Activated T-cell treated with anti-CD3 and anti-CD28 coated beads for 24 hours (primary cell): Measurements from ENCODE around the gene EFEMP2.
"Not testable (repeated sequence)": the region's sequence is repeated elsewhere in the genome, so short reads cannot be mapped to it uniquely, and the experiment has no call there.

Experiments used
- DNase-seq: peaks from one replicate; pipeline ENCODE4 v3.0.0-alpha.2; 2020; ENCODE audit warnings: low read depth

The EFEMP2 gene

DNA sequence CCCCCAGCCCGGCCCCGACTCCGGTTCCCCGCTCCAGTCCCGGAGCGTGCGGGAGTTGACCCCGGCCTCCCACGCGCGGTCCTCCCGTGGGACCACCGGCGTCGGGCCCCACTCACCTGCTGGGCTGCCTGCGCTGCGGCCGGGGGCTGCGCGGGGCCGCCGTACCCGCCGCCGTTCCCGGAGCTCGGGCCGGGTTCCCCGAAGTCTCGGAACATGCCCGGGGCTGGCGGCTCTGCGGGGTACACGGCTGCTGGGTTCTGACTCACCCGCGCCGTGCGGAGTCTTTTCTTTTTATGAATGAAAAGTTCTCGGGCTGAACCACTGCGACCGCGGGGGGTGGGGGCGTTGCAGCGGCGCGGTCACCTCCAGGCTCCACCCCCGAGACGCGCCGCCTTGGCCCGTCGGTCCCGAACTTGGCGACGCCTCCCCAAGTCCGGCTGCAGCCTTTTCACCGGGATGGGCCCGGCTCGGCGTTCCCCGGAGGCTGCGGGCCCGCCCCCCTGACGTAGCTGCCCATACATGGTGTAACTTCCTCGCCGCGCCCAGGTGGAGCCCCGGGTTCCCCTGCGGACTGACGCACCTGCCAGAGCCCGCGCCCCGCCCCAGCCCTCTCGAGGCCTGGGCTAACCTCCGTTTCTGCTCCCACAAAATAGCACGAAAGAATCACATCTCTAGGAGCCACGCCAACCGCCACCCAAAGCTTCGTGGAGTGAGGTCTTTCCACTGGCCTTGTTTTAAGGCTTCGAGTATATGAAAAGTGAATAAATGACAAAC, 27.7 kb upstream of the EFEMP2 start, which contains the start of gene FOSL1:
Gene FOSL1, minus strand, starts transcription at position 264 of the 774 bp plus-strand sequence. Its CDS starts 49 bp downstream, at position 215.
- peak; percentile 92 for DNase-seq

DNA sequence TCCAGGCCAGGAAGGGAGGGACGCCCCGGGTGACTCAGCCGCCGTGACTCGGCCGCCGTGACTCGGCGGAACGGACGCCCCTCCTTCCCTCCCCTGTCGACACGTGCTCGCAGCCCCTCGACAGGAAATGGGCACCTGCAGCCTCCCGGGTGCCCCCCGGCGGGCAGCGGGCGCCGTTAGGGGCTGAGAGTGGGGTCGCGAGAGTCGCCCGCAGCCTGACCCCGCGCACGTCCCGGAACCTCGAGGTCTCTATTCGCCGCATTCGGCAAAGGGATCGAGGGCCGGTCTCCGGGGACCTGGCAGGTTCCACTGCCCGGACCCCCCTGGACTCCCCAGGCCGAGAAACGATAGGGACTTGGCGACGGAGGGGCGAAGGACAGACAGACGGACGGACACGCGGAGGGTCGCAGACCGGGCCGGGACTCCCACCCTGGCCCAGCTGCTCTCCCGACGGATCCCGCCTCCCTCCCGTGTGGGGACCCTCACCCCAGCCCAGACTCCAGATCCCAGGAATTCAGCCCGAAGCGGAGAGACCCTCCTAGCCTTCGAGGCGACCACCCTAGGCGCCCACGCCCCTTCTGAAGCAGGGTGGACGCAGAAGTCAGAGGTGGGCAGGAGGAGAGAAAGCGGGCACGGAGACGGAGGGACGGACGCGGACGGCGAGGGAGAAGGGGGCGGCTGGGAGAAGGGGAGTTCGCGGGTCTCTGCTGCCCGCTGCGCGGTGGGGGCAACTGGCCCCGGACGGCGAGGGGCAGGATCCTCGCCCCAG, 26.9 kb upstream of the EFEMP2 start:
- DNase-seq = peak; percentile 71

DNA sequence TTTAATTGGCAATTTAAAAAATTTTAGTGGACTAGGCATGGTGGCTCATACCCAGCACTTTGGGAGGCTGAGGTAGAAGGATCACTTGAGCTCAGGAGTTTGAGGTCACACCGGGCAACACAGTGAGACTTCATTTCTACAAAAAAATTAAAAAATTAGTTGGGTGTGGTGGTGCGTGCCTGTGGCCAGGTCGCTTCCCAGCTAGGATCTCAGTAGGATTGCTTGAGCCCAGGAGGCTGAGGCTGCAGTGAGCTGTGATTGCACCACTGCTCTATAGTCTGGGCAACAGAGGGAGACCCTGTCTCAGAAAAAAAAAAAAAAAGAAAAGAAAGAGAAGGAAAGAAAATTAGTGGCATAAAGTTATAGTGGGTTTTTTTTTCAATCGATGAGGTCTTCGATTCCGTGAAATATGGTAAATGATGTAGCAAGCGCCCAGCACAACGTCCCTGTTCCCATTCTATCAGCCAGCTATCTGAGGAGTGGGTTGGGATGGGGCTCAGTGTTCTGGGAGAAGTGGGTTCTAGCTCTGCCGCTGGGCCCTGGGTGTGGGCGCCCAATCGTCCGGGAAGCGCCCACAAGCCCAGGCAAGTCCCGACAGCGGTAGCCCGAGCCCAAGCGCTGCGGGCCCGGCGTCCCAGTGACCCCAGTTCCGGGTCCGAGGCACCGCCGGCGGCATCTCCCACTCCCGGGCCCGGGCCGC, 26.2 kb upstream of the EFEMP2 start:
- no peak for DNase-seq

DNA sequence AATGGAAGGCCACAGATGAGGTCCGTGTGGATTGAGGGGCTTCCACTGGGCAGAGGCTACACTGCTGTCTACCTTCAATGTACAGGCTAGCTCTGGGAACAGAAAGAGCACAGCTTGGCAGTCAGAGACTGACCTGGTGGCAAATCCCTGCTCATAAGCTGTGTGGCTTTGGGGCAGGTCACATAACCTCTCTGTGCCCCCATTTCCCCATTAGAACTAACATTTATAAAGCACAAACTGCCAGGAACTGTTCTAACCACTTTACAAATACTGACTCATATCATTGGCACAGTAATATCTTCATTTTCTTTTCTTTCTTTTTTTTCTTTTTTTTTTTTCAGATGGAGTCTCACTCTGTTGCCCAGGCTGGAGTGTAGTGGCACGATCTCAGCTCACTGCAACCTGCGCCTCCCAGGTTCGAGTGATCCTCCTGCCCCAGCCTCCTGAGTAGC, 24.4 kb upstream of the EFEMP2 start:
- no peak for DNase-seq

DNA sequence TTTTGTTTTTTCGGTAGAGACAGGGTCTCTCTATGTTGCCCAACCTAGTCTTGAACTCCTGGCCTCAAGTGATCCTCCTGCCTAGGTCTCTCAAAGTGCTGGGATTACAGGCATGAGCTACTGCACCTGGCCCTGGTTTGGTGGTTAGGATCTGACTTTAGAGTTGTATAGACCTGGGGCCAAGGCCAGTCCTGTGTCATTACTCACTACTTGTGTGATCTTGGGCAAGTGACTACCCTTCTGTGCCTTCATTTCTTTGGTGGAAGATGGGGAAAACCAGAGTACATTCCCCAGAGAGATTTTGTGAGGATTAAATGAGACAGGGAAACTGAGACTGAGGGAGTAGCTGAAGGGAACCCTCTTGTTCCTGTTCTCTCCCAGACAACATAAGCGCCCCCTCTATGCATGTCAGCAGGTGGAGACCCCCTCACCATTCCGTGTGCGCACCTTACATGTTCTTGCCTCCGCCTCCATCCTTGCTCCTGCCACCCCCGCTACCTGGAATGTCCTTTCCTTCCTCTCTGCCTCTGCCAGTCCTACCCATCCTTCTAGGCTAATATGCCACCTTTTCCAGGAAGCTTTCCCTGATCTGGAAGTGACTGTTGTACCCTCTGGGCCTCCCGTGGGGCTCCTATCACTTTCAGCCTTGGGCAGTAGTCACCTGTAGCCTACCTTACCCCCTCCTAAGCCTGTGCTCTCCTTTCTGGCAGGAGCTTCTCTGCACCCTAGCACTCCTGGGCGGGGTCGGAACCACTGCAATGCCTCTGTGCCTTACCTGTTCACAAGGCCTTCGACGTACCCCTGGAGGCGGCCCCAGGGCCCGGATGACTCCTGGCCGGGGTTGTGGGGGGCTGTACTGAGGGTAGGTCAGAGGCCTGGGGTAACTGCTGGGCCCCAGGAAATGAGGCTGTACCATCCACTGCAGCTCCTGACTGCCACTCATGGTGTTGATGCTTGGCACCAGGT, 23.7 kb upstream of the EFEMP2 start:
- DNase-seq = no peak

DNA sequence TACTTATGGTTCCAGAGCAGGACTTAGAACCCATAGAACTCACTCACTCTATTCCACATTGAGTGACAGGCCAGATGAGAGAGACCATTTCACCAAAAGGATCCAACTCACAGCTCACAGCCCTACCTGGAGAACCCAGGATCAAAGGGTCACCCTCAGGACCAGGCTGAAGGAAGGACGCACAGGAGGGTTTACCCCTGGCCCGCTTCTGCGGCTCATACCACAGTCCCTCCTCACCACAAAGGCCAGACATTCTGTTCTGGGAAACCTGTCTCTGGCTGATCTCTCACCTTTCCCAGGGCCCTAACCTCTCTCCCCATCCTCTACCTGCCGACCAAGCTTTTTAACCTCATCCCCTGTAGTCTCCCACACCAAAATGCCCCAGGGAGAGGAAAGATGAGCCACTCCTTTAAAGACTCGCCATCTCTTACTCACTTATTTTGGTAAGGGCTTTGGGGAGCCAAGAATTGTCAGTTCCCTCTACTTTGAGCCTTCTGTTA, 22.9 kb upstream of the EFEMP2 start:
- DNase-seq = no peak

DNA sequence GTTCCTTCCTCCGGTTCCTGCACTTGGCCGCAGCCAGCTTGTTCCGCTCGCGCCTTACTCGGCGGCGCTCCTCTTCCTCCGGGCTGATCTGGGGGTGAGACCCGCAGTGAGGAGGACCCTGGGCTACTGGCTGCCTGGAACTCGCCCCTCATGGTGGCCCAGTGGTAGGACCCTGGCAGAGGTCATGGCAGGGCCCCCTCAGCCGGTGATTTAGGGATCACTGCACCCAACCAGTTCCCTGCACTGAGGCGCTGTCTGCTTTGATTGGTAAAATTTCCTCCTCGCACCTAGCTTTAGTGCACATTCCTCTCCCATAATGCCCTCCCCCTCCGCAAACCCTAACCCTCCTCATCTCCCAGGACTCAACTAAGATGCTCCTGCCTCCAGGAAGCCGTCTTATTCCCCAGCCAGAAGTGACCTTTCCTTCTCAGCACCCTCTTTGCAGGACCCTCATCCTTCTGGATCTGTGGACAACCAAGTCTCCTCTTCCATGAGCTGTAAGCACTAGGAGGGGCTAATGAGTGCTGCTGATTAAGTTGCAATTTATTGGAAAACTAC, 21.5 kb upstream of the EFEMP2 start:
- no peak for DNase-seq

DNA sequence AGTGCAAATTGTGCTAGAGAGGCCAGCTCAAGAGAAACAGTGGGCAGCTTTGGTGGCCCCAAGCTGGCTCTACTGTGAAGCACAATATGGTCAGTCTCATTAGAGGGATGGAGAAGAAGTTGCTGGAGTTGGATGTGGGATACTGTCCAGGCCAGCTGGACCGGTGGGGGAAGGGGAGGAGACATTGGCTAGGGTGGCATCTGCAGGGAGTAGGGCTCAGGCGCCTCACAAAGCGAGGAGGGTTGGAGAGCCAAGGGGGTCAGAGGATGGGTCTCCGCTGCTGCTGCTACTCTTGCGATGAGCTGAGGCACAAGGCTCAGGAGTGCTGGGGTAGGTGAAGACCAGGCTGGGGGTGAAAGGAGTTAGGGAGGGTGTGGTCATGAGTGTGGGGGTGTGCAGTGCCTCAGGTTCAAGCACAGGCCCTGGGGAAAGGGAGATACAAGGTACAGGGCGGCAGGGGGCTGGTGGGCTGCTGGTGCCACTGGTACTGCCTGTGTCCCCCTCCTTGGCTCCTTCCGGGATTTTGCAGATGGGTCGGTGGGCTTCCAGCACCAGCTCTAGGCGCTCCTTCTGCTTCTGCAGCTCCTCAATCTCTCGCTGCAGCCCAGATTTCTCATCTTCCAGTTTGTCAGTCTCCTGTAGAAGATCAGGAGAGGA, 20.2 kb upstream of the EFEMP2 start:
- DNase-seq = no peak

DNA sequence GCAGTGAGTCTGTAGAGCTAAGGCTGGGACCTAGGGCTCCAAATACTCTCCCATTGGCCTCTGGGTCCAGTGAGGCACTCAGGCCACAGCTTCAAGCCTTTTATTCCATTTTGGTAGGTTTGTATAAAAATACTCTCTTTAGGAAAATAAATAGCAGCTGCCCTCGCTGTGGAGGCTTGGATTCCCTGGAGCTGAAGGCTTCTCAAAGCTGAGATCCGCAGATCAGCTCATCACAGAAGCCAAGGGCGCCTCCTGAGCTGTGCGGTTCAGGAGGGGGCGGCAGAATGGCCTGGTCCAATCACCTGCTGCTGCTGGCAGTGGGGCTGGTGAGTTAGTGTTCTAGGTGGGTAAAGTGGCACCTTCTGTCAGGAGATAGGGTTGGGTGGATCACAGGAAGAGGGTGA, 19.5 kb upstream of the EFEMP2 start:
- DNase-seq = not testable (repeated sequence)

DNA sequence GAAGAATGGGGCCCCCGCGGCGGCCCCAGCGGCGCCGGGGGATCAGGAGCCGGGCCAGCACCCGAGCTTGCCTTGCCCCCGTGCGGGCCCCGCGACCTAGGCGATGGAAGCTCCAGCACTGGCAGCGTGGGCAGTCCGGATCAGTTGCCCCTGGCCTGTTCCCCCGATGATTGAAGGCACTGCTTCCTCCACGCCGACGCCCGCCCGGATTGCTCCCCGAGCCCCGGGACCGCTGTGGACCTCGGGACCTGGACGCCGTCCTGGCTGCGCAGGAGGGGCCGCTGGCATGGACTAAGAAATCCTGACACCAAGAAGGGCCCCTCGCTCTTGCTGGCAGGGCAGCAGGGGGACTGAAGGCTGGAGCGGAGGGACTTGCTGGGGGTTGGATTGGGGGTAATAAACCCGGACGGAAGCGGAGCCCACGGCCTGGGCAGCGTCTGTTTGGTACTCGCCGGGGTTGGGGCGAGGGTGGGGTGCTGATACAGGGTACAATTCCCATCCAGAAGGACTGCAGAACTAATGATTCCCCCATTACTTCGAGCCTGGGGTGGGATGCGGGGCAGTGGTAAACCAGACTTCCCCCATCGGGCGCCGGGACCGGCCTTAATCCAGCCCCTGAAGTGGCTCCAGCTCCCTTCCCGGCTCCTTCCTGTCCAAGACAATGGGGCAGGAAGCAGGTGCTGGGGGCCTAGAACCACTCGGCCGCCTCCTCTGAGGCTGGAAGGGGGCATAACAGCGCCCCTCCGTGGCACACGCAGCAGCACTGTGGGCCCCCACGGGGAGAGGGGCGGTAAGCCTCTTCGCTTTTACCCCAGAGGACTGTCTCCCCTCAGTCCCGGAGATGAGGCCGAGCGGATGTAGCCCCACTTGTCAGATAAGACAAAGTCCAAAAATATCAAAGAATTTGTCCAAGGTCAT, 18.9 kb upstream of the EFEMP2 start:
- no peak for DNase-seq

DNA sequence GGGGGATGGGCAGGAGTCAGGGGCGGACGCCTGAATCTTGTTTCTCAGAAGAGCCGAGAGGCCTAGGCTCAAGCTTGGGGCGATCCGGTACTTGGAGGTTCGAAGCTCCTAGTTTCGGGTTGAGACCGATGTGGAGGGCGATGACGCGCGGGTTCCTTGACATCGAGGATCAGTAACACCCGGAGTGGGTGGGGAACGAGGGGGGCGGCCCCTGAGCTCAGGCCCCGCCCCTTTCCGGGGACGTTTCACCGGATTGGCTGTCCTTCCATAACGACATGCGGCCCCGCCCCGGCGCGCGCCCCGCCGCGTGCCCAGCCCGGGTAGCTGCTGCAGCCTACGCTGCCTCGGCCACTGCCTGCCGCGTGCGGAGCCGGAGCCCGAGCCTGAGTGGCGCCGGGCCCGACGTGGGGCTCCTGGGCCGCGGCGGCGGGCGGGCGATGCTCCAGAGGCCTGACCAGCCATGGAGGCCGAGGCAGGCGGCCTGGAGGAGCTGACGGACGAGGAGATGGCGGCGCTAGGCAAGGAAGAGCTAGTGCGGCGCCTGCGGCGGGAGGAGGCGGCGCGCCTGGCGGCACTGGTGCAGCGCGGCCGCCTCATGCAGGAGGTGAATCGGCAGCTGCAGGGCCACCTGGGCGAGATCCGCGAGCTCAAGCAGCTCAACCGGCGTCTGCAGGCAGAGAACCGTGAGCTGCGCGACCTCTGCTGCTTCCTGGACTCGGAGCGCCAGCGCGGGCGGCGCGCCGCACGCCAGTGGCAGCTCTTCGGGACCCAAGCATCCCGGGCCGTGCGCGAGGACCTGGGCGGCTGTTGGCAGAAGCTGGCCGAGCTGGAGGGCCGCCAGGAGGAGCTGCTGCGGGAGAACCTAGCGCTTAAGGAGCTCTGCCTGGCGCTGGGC, 18.0 kb upstream of the EFEMP2 start, which contains the start of gene CCDC85B:
Gene CCDC85B, plus strand, starts transcription at position 350 of the 895 bp plus-strand sequence. Its CDS starts 111 bp downstream, at position 461.
- peak; percentile 96 for DNase-seq

DNA sequence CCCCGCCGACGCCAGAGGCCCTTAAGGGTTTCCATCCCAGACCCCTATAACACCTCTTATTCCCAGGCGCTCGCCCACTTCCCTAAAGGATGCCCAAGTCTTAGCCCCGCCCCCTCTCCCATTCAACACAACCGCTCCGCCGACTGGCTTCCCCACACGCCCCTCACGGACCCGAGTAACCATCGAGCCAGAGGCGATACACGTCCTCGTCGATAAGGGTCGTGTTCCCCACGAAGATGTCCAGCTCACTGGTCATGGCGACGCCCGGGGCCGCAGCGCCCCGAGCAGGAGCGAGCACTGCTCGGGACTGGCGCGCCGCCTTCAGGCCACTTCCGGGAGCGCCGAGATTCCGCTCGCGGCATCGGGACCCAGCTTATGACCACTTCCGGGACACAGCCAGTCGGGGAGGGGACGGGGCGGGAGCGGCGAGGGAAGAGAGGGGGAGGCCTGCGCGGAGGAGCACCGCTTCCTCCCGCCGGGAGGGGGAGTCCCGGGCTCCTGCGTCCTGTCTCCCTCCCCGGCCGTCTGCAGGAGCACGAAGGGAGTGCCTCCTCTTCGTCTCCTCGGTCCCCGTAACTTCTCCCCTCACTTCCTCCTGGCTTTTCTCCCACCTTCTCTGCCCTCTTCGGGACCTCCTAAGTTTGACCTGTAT, 15.7 kb upstream of the EFEMP2 start, which contains the start of gene FIBP:
Gene FIBP, minus strand, starts transcription at position 309 of the 652 bp plus-strand sequence. Its CDS starts 53 bp downstream, at position 256.
- peak; percentile 95 for DNase-seq

DNA sequence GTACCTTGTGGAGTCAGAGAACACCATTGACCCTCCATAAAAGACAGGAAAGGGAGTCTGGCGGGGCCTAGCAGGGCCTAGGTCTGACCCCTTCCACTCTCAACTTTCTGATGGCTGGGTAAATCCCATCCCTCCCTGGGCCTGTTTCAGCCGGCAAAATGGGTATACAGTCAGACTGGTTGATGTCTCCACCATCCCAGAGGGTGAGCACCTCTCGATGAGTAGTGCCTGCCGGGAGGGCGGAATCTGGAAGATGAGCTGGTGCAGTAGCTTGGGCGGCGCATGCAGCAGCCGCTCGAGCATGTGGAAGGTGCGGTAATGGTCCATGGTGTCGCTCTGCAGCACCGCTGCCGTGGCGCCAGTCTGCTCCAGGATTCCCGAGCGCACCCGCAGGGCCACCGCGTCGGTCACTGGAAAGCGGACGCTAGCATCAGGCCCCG, 15.1 kb upstream of the EFEMP2 start:
- no peak for DNase-seq

DNA sequence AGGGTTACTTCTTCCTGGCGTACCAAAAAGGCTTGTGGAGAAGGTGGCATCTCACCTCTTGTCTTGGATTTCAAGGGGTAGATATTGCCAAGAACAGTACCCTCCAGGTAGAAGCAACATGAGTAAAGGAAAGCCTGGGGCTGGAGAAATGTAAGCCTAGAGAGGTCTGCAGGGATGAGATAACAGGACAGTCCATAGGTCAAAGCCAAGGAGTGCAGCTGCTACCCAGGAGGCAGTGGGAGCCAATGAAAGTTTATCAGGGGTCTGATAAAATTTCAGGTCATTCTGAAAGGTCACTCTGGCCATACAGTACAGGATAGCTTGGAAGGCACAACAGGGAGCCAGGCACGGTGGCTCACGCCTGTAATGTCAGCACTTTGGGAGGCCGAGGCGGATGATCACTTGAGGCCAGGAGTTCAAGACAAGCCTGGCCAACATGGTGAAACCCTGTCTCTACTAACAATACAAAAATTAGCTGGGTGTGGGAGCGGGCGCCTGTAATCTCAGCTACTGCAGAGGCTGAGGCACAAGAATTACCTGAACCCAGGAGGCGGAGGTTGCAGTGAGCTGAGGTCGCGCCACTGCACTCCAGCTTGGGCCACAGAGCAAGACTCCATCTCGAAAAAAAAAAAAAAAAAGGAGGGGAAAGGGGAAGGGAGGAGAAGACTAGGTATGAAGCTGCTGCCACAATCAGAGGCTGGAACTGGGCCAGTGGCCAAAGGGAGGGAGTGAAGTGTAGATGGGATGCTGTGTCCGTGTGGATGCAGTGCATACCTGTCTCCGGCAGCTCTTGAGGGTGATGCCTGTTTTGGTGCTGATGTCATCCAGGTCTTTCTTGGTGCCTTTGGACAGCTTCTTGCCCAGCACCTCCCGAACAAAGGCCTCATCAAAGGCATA, 14.5 kb upstream of the EFEMP2 start:
- DNase-seq = no peak

DNA sequence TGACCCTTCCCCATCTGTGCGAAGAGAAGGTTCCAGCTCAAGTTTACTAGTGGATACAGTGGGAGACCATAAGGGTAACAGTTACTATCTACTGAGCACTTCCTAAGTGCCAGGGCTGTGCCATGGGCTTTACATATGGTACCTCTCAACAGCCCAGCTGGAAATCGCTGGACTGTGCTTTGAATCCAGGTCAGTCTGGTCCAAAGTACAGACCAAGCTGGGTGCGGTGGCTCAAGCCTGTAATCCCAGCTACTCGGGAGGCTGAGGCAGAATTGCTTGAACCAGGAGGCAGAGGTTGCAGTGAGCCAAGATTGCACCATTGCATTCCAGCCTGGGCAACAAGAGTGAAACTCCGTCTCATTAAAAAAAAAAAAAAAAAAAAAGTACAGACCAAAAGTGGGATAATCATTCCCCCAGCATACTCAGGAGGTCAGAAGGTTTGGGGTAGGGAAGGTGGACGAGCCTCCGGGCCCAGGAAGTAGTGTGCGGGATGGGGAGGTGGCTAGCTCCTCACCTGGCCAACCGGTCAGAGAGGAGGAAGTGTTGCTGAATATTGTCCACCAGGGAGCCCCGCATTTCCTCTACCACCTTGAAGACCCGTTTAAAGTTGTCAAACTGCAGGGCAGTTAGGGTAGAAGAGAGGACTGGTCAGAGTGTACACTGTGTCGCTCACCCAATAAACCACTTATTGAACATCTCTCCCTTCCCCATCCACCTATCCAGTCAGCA, 13.4 kb upstream of the EFEMP2 start:
- DNase-seq = no peak

DNA sequence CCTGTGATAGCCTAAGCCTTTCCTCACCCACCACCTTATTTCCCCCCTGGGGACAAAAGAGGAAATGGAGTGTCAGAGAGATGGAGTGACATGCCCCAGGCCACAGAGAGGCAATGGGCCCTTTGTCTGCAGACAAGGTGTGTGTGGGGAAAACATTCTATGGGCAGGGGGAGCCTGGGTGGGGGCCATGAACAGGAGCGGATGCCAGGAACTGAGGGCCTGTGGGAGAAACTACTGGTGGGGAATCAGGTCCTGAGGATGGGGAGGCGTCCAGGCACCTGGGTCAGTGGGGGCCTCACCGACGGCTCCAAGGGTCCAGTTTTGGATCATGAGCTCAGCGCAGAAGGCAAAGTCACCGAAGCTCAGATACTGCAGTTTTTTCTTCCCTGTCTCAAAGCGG, 12.6 kb upstream of the EFEMP2 start:
- DNase-seq = no peak
